ENCODE data around the gene FAM13A.
"Not testable (repeated sequence)": the region's sequence is repeated elsewhere in the genome, so short reads cannot be mapped to it uniquely, and the experiment has no call there.

FAM13A gene

GRCh38 chr4:89057844-89058243 is 859 bp upstream of the FAM13A start:
- in situ Hi-C loops (cut with MboI; ENCODE audit: low sequenced_read_pairs); DNase-seq (ENCODE audit: low spot score in 2 of 2): not testable (repeated sequence)

GRCh38 chr4:89056292-89056952 is 563 bp downstream of the FAM13A start:
- peaks cover 12% of the 10 kb centered on the region for H3K4me1 ChIP-seq
- DNase-seq (ENCODE audit: low spot score in 2 of 2), result peak in 1 of 2 experiments; percentile 72
- peak overlapping the region; percentile 38 for H3K4me3 ChIP-seq
- H3K36me3 ChIP-seq (replicated peaks), result no peaks in the 10 kb centered on the region
- H3K9me3 ChIP-seq, result no peaks in the 10 kb centered on the region
- in situ Hi-C loops (cut with MboI; ENCODE audit: low sequenced_read_pairs), result no loop called here
- H3K27me3 ChIP-seq (ENCODE audit: low read depth), result no peaks in the 10 kb centered on the region

More at GRCh38 chr4:89057844-89058243, 859 bp upstream of the FAM13A start:
- H3K4me1 ChIP-seq, result peaks cover 12% of the 10 kb centered on the region
- not testable (repeated sequence) for H3K27me3 ChIP-seq (ENCODE audit: low read depth); H3K36me3 ChIP-seq (replicated peaks); H3K9me3 ChIP-seq; H3K4me3 ChIP-seq

GRCh38 chr4:89055157-89056080 is 1.6 kb downstream of the FAM13A start:
- H3K4me3 ChIP-seq, result peak overlapping the region; percentile 38
- in situ Hi-C loops (cut with MboI; ENCODE audit: low sequenced_read_pairs), result no loop called here
- no peaks in the 10 kb centered on the region for H3K36me3 ChIP-seq (replicated peaks)
- peaks cover 12% of the 10 kb centered on the region for H3K4me1 ChIP-seq
- DNase-seq (ENCODE audit: low spot score in 2 of 2), result peak in 1 of 2 experiments; percentile 13
- no peaks in the 10 kb centered on the region for H3K9me3 ChIP-seq
- no peaks in the 10 kb centered on the region for H3K27me3 ChIP-seq (ENCODE audit: low read depth)

GRCh38 chr4:89054627-89055026 is 2.4 kb downstream of the FAM13A start:
- no peak for DNase-seq (ENCODE audit: low spot score in 2 of 2)
- H3K36me3 ChIP-seq (replicated peaks), result no peaks in the 10 kb centered on the region
- in situ Hi-C loops (cut with MboI; ENCODE audit: low sequenced_read_pairs), result no loop called here
- H3K27me3 ChIP-seq (ENCODE audit: low read depth), result no peaks in the 10 kb centered on the region
- peak overlapping the region; percentile 38; the same call in 1 of the 2 replicates for H3K4me3 ChIP-seq
- H3K4me1 ChIP-seq, result peaks cover 12% of the 10 kb centered on the region
- no peaks in the 10 kb centered on the region for H3K9me3 ChIP-seq

GRCh38 chr4:89049853-89050252 is 7.1 kb downstream of the FAM13A start:
- no peaks in the 10 kb centered on the region for H3K27me3 ChIP-seq (ENCODE audit: low read depth)
- H3K9me3 ChIP-seq, result no peaks in the 10 kb centered on the region
- in situ Hi-C loops (cut with MboI; ENCODE audit: low sequenced_read_pairs), result loop anchor here (25.0 kb wide), 1 partner anchor 513 kb away; no protein-coding TSS in a partner anchor
- no peak for DNase-seq (ENCODE audit: low spot score in 2 of 2)
- H3K4me3 ChIP-seq, result no peak overlapping the region
- no peaks in the 10 kb centered on the region for H3K36me3 ChIP-seq (replicated peaks)
- H3K4me1 ChIP-seq, result peaks cover 7% of the 10 kb centered on the region

- H3K9me3 ChIP-seq, result no peaks in the 10 kb centered on the region
- no peak for DNase-seq (ENCODE audit: low spot score in 2 of 2)
- in situ Hi-C loops (cut with MboI; ENCODE audit: low sequenced_read_pairs), result loop anchor here (25.0 kb wide), 1 partner anchor 512 kb away; no protein-coding TSS in a partner anchor
These were observed 7.9 kb downstream of the FAM13A start for GRCh38 chr4:89048906-89049601.

GRCh38 chr4:89044147-89044900 is 12.7 kb downstream of the FAM13A start:
- no peaks in the 10 kb centered on the region for H3K36me3 ChIP-seq (replicated peaks)
- no peak overlapping the region for H3K4me3 ChIP-seq
- in situ Hi-C loops (cut with MboI; ENCODE audit: low sequenced_read_pairs), result loop anchor here (25.0 kb wide), 1 partner anchor 507 kb away; no protein-coding TSS in a partner anchor
- DNase-seq (ENCODE audit: low spot score in 2 of 2), result no peak
- no peaks in the 10 kb centered on the region for H3K4me1 ChIP-seq
- no peaks in the 10 kb centered on the region for H3K27me3 ChIP-seq (ENCODE audit: low read depth)
- no peaks in the 10 kb centered on the region for H3K9me3 ChIP-seq

More at GRCh38 chr4:89048906-89049601, 7.9 kb downstream of the FAM13A start:
- no peaks in the 10 kb centered on the region for H3K36me3 ChIP-seq (replicated peaks)
- peaks cover 3% of the 10 kb centered on the region for H3K4me1 ChIP-seq
- no peak overlapping the region for H3K4me3 ChIP-seq
- H3K27me3 ChIP-seq (ENCODE audit: low read depth), result no peaks in the 10 kb centered on the region

- H3K9me3 ChIP-seq, result no peaks in the 10 kb centered on the region
- in situ Hi-C loops (cut with MboI; ENCODE audit: low sequenced_read_pairs), result loop anchor here (25.0 kb wide), 1 partner anchor 505 kb away; no protein-coding TSS in a partner anchor
- no peak for DNase-seq (ENCODE audit: low spot score in 2 of 2)
- H3K4me3 ChIP-seq, result no peak overlapping the region
- no peaks in the 10 kb centered on the region for H3K27me3 ChIP-seq (ENCODE audit: low read depth)
- no peaks in the 10 kb centered on the region for H3K36me3 ChIP-seq (replicated peaks)
- H3K4me1 ChIP-seq, result no peaks in the 10 kb centered on the region
These were observed 14.9 kb downstream of the FAM13A start for GRCh38 chr4:89042055-89042454.

- Histone ChIP-seq H3K4me1 (no peaks in the 10 kb centered on the region), H3K9me3 (no peaks in the 10 kb centered on the region), H3K36me3 (replicated peaks) (no peaks in the 10 kb centered on the region), H3K27me3 (ENCODE audit: low read depth) (no peaks in the 10 kb centered on the region), H3K4me3 (no peak overlapping the region)
- no peak for DNase-seq (ENCODE audit: low spot score in 2 of 2)
- in situ Hi-C loops (cut with MboI; ENCODE audit: low sequenced_read_pairs), result loop anchor here (25.0 kb wide), 1 partner anchor 503 kb away; no protein-coding TSS in a partner anchor
These were observed 17.2 kb downstream of the FAM13A start for GRCh38 chr4:89039730-89040338.

GRCh38 chr4:89036535-89036934 is 20.4 kb downstream of the FAM13A start:
- H3K4me3 ChIP-seq, result no peak overlapping the region
- H3K4me1 ChIP-seq, result no peaks in the 10 kb centered on the region
- no peaks in the 10 kb centered on the region for H3K27me3 ChIP-seq (ENCODE audit: low read depth)
- no peaks in the 10 kb centered on the region for H3K36me3 ChIP-seq (replicated peaks)
- DNase-seq (ENCODE audit: low spot score in 2 of 2), result no peak
- in situ Hi-C loops (cut with MboI; ENCODE audit: low sequenced_read_pairs), result loop anchor here (25.0 kb wide), 1 partner anchor 499 kb away; no protein-coding TSS in a partner anchor
- no peaks in the 10 kb centered on the region for H3K9me3 ChIP-seq

- Histone ChIP-seq H3K27me3 (ENCODE audit: low read depth) (no peaks in the 10 kb centered on the region), H3K36me3 (replicated peaks) (no peaks in the 10 kb centered on the region; the same call in 1 of the 2 replicates), H3K4me3 (no peak overlapping the region), H3K4me1 (no peaks in the 10 kb centered on the region), H3K9me3 (no peaks in the 10 kb centered on the region)
- DNase-seq (ENCODE audit: low spot score in 2 of 2), result no peak
- in situ Hi-C loops (cut with MboI; ENCODE audit: low sequenced_read_pairs), result loop anchor here (25.0 kb wide), 1 partner anchor 494 kb away; no protein-coding TSS in a partner anchor
These were observed 25.7 kb downstream of the FAM13A start for GRCh38 chr4:89031272-89031671.

GRCh38 chr4:89029591-89029990 is 27.4 kb downstream of the FAM13A start:
- Histone ChIP-seq H3K27me3 (ENCODE audit: low read depth) (no peaks in the 10 kb centered on the region), H3K4me3 (no peak overlapping the region), H3K4me1 (no peaks in the 10 kb centered on the region), H3K36me3 (replicated peaks) (no peaks in the 10 kb centered on the region; the same call in 1 of the 2 replicates), H3K9me3 (no peaks in the 10 kb centered on the region)
- no peak for DNase-seq (ENCODE audit: low spot score in 2 of 2)
- in situ Hi-C loops (cut with MboI; ENCODE audit: low sequenced_read_pairs), result loop anchor here (10.0 to 25.0 kb wide), 2 partner anchors 325 to 492 kb away; no protein-coding TSS in a partner anchor

Data from HAP-1 (cell line).